ENCODE results near the gene SEPTIN2. TPM values are rescaled to one million over a fixed set of nuclear protein-coding genes. Genes with fewer than 3 reads are reported as not detected.

The SEPTIN2 gene
- total and polyA plus RNA-seq, 2 donors (not counting 3 experiments of a cell fraction or from before 2014, with no cell fraction given) = 427 to 512 TPM

DNA sequence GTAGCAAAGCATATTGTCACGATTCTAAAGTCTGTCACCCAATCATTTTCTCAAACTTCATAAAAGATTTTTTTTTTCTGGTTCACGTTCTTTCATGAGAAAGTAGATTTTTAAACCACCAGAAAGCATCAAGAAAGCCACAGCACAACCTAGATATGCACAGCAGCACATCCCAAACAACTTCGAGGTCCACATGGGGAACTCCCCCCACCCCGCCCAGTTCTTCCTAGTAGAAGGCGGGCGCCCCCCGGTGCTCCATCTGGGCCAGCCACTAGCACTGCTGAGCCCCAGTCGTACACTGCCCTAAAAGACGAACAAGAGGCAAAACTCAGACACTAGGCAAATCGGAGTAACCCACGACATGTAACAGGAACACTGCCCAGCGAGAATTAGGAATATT, 15.7 kb upstream of the SEPTIN2 start:
- H3K4me3 ChIP-seq (replicated peaks in 1 of 3; ENCODE audit: insufficient read depth in 1 of 3, low read depth in 1 of 3, low read length in 3 of 3) = no peak overlapping the region
- dilution Hi-C loops (cut with MboI; ENCODE audit: extremely low pct_ligation_motif_present, low sequenced_read_pairs) (no loop called here), intact Hi-C loops (cut with micrococcal nuclease) (loop anchor here (10.0 kb wide), 1 partner anchor 1925 kb away; no protein-coding TSS in a partner anchor)
- H3K4me1 ChIP-seq (ENCODE audit: control insufficient read depth, extremely low read depth, insufficient read depth, low read length) = no peaks in the 10 kb centered on the region
- TF ChIP-seq MYC (IDR thresholded peaks at IDR 0.05; ENCODE audit: low read depth, low read length) (no peak), JUN (IDR thresholded peaks at IDR 0.05; ENCODE audit: borderline replicate concordance, insufficient read depth, insufficient read length, low read depth) (no peak), EZH2 (IDR thresholded peaks at IDR 0.05; ENCODE audit: borderline replicate concordance, low read depth, low read length, severe bottlenecking) (no peak), POLR2A (IDR thresholded peaks at IDR 0.05; ENCODE audit: low read depth, low read length) (no peak), POLR2AphosphoS5 (IDR thresholded peaks at IDR 0.05; ENCODE audit: insufficient read depth, low read depth, low read length) (no peak), GATA2 (IDR thresholded peaks at IDR 0.05; ENCODE audit: insufficient read depth, insufficient read length, low read depth, low read length) (no peak)
- TF ChIP-seq, protein P1, sequence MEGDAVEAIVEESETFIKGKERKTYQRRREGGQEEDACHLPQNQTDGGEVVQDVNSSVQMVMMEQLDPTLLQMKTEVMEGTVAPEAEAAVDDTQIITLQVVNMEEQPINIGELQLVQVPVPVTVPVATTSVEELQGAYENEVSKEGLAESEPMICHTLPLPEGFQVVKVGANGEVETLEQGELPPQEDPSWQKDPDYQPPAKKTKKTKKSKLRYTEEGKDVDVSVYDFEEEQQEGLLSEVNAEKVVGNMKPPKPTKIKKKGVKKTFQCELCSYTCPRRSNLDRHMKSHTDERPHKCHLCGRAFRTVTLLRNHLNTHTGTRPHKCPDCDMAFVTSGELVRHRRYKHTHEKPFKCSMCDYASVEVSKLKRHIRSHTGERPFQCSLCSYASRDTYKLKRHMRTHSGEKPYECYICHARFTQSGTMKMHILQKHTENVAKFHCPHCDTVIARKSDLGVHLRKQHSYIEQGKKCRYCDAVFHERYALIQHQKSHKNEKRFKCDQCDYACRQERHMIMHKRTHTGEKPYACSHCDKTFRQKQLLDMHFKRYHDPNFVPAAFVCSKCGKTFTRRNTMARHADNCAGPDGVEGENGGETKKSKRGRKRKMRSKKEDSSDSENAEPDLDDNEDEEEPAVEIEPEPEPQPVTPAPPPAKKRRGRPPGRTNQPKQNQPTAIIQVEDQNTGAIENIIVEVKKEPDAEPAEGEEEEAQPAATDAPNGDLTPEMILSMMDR (IDR thresholded peaks at IDR 0.05; ENCODE audit: extremely low read depth in 1 of 2, insufficient read depth in 1 of 2, low read depth in 1 of 2, low read length in 2 of 2) = no peak
- H3K79me2 ChIP-seq (ENCODE audit: control insufficient read depth, insufficient read depth, low read length) = peaks cover 95% of the 10 kb centered on the region
- no peaks in the 10 kb centered on the region for H3K9me3 ChIP-seq (replicated peaks; ENCODE audit: control insufficient read depth, insufficient read depth, low read length)
- H3K4me2 ChIP-seq (ENCODE audit: insufficient read depth, low read length) = no peak overlapping the region
- ChIA-PET CTCF (no interaction called here), POLR2A (no interaction called here)
- no peak overlapping the region for H3K9ac ChIP-seq (replicated peaks; ENCODE audit: extremely low read depth, insufficient read depth, low read length)
- H2AFZ ChIP-seq (ENCODE audit: low read depth, low read length) = no peak overlapping the region
- no peak for DNase-seq (ENCODE audit: low read depth, low spot score)
- BruUV-seq (replicated peaks) = no TSS peak
- H3K36me3 ChIP-seq (ENCODE audit: control insufficient read depth in 2 of 2, extremely low read depth in 1 of 2, insufficient read depth in 2 of 2, low read length in 2 of 2) = no peaks in the 10 kb centered on the region
- H3K9me1 ChIP-seq (replicated peaks; ENCODE audit: control insufficient read depth, extremely low read depth, insufficient read depth, low read length) = no peaks in the 10 kb centered on the region
- H3K27ac ChIP-seq (ENCODE audit: insufficient read depth, low read depth, low read length) = no peak overlapping the region
- peaks cover 3% of the 10 kb centered on the region for H4K20me1 ChIP-seq (replicated peaks; ENCODE audit: control insufficient read depth, extremely low read depth, insufficient read depth, low read length)
- FAIRE-seq = no peak
- H3K27me3 ChIP-seq (ENCODE audit: control insufficient read depth in 2 of 2, insufficient read depth in 2 of 2, low read length in 2 of 2) = no peaks in the 10 kb centered on the region
